Measurements from ENCODE around the gene ARL5C. TPM values are rescaled to one million over a fixed set of nuclear protein-coding genes. Genes with fewer than 3 reads are reported as not detected.

The ARL5C gene
- total and polyA plus RNA-seq, 4 donors: 0.48 to 0.71 TPM; not detected in 2

DNA sequence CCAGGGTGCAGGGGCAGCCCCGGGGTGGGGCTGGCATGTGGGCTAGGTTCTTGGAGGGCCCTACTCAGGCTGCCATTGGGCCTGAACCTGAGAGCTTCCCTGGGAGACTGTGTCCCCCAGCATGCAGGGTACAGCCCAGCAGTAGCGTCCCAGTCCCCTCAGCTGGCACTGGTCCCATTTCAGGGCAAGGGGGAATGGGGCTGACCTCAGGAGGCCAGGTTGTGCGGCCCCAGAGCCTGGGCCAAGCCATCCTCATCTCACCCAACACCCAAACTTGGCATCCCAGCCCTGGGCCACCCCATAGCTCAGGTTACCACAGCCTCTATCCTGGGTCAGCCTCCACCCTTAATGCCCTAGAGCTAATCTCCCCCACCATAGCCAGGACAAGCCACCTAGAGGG is 20.8 kb downstream of the ARL5C start:
- Histone ChIP-seq H3K9me3 (ENCODE audit: control insufficient read depth, insufficient read depth, low read length) (no peaks in the 10 kb centered on the region), H3K4me3 (ENCODE audit: low read depth, low read length) (no peak overlapping the region), H3K4me1 (ENCODE audit: control insufficient read depth, insufficient read depth, low read length) (peaks cover 24% of the 10 kb centered on the region), H3K27me3 (ENCODE audit: control insufficient read depth, insufficient read depth, low read length) (no peaks in the 10 kb centered on the region), H3K27ac (ENCODE audit: low read depth, low read length) (no peak overlapping the region), H3K36me3 (ENCODE audit: control insufficient read depth, insufficient read depth, low read length) (no peaks in the 10 kb centered on the region)
- no peak for DNase-seq (ENCODE audit: low read depth in 4 of 6, low spot score in 6 of 6)
- 80% methylated on average over 3 of the region's 3 CpGs for WGBS (ENCODE audit: insufficient coverage)

GRCh38 chr17:39144416-39144840 is 21.5 kb downstream of the ARL5C start:
- peak in 2 of 6 donors; percentile 80 to 90 for DNase-seq (ENCODE audit: low read depth in 4 of 6, low spot score in 6 of 6)
- Histone ChIP-seq H3K9me3 (ENCODE audit: control insufficient read depth, insufficient read depth, low read length) (no peaks in the 10 kb centered on the region), H3K36me3 (ENCODE audit: control insufficient read depth, insufficient read depth, low read length) (no peaks in the 10 kb centered on the region), H3K27me3 (ENCODE audit: control insufficient read depth, insufficient read depth, low read length) (no peaks in the 10 kb centered on the region), H3K4me3 (ENCODE audit: low read depth, low read length) (no peak overlapping the region), H3K27ac (ENCODE audit: low read depth, low read length) (peak overlapping the region; percentile 74), H3K4me1 (ENCODE audit: control insufficient read depth, insufficient read depth, low read length) (peaks cover 21% of the 10 kb centered on the region)
- 34% methylated on average over 6 of the region's 9 CpGs for WGBS (ENCODE audit: insufficient coverage)

DNA sequence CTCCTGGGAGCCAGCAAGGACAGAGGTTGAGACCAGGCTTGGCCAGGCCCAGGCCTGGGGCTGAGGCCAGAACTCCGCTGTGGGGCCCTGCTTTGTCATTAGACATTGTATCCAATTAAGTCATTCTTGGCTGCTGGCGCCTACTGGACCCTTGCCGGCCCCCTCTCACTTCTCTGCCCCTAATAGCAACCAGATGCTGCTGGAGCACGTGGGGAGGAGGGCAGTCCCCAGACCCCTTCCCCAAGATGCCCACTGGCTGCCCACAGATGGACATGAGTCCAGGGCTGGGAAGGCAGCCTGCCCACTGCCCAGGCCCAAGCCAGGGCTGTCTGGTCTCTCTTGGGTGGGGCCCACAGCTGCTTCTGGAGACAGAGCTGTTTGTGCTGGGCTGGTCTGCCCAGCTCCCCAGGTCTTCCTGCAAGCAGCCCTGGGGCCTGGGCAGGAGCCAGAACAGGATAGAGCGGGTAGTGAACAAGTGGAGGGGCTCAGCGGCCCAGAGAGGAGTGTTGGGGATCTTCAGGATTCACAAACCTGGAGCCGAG is 22.3 kb downstream of the ARL5C start:
- H3K36me3 ChIP-seq (ENCODE audit: control insufficient read depth, insufficient read depth, low read length): no peaks in the 10 kb centered on the region
- no peaks in the 10 kb centered on the region for H3K9me3 ChIP-seq (ENCODE audit: control insufficient read depth, insufficient read depth, low read length)
- H3K4me1 ChIP-seq (ENCODE audit: control insufficient read depth, insufficient read depth, low read length): peaks cover 21% of the 10 kb centered on the region
- no peaks in the 10 kb centered on the region for H3K27me3 ChIP-seq (ENCODE audit: control insufficient read depth, insufficient read depth, low read length)
- no peak overlapping the region for H3K4me3 ChIP-seq (ENCODE audit: low read depth, low read length)
- peak in 1 of 6 donors; percentile 75 for DNase-seq (ENCODE audit: low read depth in 4 of 6, low spot score in 6 of 6)
- 64% methylated on average over 5 of the region's 7 CpGs for WGBS (ENCODE audit: insufficient coverage)
- peak overlapping the region; percentile 74 for H3K27ac ChIP-seq (ENCODE audit: low read depth, low read length)

DNA sequence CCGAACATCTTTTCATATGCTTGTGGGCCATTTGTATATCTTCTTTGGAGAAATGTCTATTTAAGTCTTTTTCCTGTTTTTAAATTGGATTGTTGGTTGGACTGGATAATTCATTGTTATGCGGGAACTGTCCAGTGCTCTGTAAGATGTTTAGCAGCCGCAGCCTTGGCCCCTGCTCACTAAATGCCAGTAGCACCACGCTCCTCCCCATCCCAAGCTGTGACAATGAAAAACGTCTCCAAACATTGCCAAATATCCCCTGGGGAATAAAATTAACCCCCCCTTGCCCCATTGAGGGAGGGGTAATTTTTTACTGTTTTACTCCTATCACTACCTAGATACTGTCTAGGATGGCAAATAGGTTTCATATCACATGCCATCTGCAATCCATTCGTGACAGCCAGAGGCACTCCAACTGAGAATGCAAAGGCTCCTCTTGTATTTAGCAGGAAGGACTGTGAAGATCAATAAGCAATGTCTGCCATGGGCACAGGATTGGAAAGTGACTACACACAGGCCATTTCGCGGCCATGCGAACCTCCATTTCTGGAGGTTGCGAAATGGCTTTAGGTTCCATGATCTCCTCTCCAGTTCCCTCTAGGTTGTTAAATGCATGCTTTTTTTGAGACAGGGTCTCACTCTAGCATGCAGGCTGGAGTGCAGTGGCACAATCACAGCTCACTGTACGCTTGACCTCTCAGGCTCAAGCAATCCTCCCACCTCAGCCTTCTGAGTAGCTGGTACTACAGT is 23.9 kb downstream of the ARL5C start:
- DNase-seq (ENCODE audit: low read depth in 4 of 6, low spot score in 6 of 6): no peak
- no peaks in the 10 kb centered on the region for H3K27me3 ChIP-seq (ENCODE audit: control insufficient read depth, insufficient read depth, low read length)
- H3K9me3 ChIP-seq (ENCODE audit: control insufficient read depth, insufficient read depth, low read length): no peaks in the 10 kb centered on the region

GRCh38 chr17:39141294-39141693 is 24.7 kb downstream of the ARL5C start:
- H3K9me3 ChIP-seq (ENCODE audit: control insufficient read depth, insufficient read depth, low read length): no peaks in the 10 kb centered on the region
- DNase-seq (ENCODE audit: low read depth in 4 of 6, low spot score in 6 of 6): no peak
- H3K27ac ChIP-seq (ENCODE audit: low read depth, low read length): no peak overlapping the region
- WGBS (ENCODE audit: insufficient coverage): no CpG with 5 or more reads among the region's 5 CpGs
- no peak overlapping the region for H3K4me3 ChIP-seq (ENCODE audit: low read depth, low read length)
- peaks cover 21% of the 10 kb centered on the region for H3K4me1 ChIP-seq (ENCODE audit: control insufficient read depth, insufficient read depth, low read length)
- no peaks in the 10 kb centered on the region for H3K36me3 ChIP-seq (ENCODE audit: control insufficient read depth, insufficient read depth, low read length)
- H3K27me3 ChIP-seq (ENCODE audit: control insufficient read depth, insufficient read depth, low read length): no peaks in the 10 kb centered on the region

More for the DNA sequence above, 23.9 kb downstream of the ARL5C start:
- Histone ChIP-seq H3K27ac (ENCODE audit: low read depth, low read length) (no peak overlapping the region), H3K4me3 (ENCODE audit: low read depth, low read length) (no peak overlapping the region), H3K36me3 (ENCODE audit: control insufficient read depth, insufficient read depth, low read length) (no peaks in the 10 kb centered on the region), H3K4me1 (ENCODE audit: control insufficient read depth, insufficient read depth, low read length) (peaks cover 21% of the 10 kb centered on the region)
- 90% methylated on average over 5 of the region's 11 CpGs for WGBS (ENCODE audit: insufficient coverage)

DNA sequence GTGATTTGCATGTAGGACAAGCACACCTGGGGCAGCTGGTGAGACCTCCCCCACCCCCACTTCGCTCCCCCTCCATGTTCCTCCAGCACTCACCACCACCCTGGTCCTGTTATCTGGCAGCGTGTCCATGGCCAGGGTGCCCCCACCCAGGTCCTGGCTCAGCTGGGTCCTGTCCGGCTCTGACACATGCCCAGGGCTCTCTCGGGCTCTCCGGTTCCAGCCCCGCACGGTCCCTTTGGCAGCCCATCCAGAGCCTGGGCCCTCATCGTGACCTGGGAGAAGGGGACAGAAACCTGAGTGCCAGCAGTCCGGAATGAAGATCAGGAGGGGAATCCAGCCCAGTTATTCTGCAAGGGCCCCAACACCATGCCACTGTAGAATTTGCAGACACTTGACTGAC is 26.4 kb downstream of the ARL5C start:
- no peak overlapping the region for H3K4me3 ChIP-seq (ENCODE audit: low read depth, low read length)
- H3K9me3 ChIP-seq (ENCODE audit: control insufficient read depth, insufficient read depth, low read length): no peaks in the 10 kb centered on the region
- no peaks in the 10 kb centered on the region for H3K27me3 ChIP-seq (ENCODE audit: control insufficient read depth, insufficient read depth, low read length)
- DNase-seq (ENCODE audit: low read depth in 4 of 6, low spot score in 6 of 6): no peak
- WGBS (ENCODE audit: insufficient coverage): 93% methylated on average over 8 of the region's 9 CpGs
- H3K36me3 ChIP-seq (ENCODE audit: control insufficient read depth, insufficient read depth, low read length): no peaks in the 10 kb centered on the region
- H3K4me1 ChIP-seq (ENCODE audit: control insufficient read depth, insufficient read depth, low read length): peaks cover 15% of the 10 kb centered on the region
- no peak overlapping the region for H3K27ac ChIP-seq (ENCODE audit: low read depth, low read length)

- H3K27ac ChIP-seq (ENCODE audit: low read depth, low read length): no peak overlapping the region
- WGBS (ENCODE audit: insufficient coverage): no CpG with 5 or more reads among the region's 2 CpGs
Observed at GRCh38 chr17:39139161-39139511, 26.8 kb downstream of the ARL5C start.

GRCh38 chr17:39138431-39139160 is 27.4 kb downstream of the ARL5C start:
- Histone ChIP-seq H3K9me3 (ENCODE audit: control insufficient read depth, insufficient read depth, low read length) (no peaks in the 10 kb centered on the region), H3K4me1 (ENCODE audit: control insufficient read depth, insufficient read depth, low read length) (peaks cover 5% of the 10 kb centered on the region), H3K36me3 (ENCODE audit: control insufficient read depth, insufficient read depth, low read length) (no peaks in the 10 kb centered on the region), H3K4me3 (ENCODE audit: low read depth, low read length) (no peak overlapping the region), H3K27ac (ENCODE audit: low read depth, low read length) (no peak overlapping the region), H3K27me3 (ENCODE audit: control insufficient read depth, insufficient read depth, low read length) (no peaks in the 10 kb centered on the region)
- no peak for DNase-seq (ENCODE audit: low read depth in 4 of 6, low spot score in 6 of 6)
- WGBS (ENCODE audit: insufficient coverage): 88% methylated on average over 13 of the region's 13 CpGs

More at GRCh38 chr17:39139161-39139511, 26.8 kb downstream of the ARL5C start:
- no peak for DNase-seq (ENCODE audit: low read depth in 4 of 6, low spot score in 6 of 6)
- H3K9me3 ChIP-seq (ENCODE audit: control insufficient read depth, insufficient read depth, low read length): no peaks in the 10 kb centered on the region
- H3K4me3 ChIP-seq (ENCODE audit: low read depth, low read length): no peak overlapping the region
- peaks cover 10% of the 10 kb centered on the region for H3K4me1 ChIP-seq (ENCODE audit: control insufficient read depth, insufficient read depth, low read length)
- H3K27me3 ChIP-seq (ENCODE audit: control insufficient read depth, insufficient read depth, low read length): no peaks in the 10 kb centered on the region
- no peaks in the 10 kb centered on the region for H3K36me3 ChIP-seq (ENCODE audit: control insufficient read depth, insufficient read depth, low read length)

DNA sequence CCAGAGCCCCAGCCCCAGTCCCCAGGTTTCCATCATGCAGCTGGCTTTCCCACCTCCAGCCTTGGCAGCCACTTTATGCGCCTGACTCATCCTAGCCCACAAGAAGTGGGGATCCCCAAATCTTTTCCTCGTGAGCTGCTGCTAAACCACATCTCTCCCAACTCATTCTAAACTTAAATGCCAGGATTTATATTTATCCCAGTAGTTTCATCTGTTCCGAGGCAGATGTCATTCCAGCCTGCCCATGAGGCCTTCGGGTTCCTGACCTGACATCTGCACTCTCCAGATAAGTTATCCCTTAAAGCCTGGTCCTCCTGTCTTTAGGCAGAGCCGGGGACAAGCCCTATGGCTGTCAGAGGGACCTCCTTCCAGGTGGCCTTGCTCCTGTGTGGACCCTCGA is 31.1 kb downstream of the ARL5C start:
- Histone ChIP-seq H3K4me3 (ENCODE audit: low read depth, low read length) (no peak overlapping the region), H3K4me1 (ENCODE audit: control insufficient read depth, insufficient read depth, low read length) (no peaks in the 10 kb centered on the region), H3K9me3 (ENCODE audit: control insufficient read depth, insufficient read depth, low read length) (no peaks in the 10 kb centered on the region), H3K27ac (ENCODE audit: low read depth, low read length) (no peak overlapping the region), H3K27me3 (ENCODE audit: control insufficient read depth, insufficient read depth, low read length) (no peaks in the 10 kb centered on the region), H3K36me3 (ENCODE audit: control insufficient read depth, insufficient read depth, low read length) (no peaks in the 10 kb centered on the region)
- 94% methylated on average over 6 of the region's 6 CpGs for WGBS (ENCODE audit: insufficient coverage)
- DNase-seq (ENCODE audit: low read depth in 4 of 6, low spot score in 6 of 6): no peak
